Frontal cortex (tissue), 4 donors: Measurements from ENCODE around the gene KDM3A. TPM values are rescaled to one million over a fixed set of nuclear protein-coding genes. Genes with fewer than 3 reads are reported as not detected.
A peak's percentile ranks its signal among the peaks of the same experiment; 100 is the strongest.

Source experiments
- DNase-seq, 2 donors: peaks; one replicate each; pipeline ENCODE4 v3.0.0; 2012; ENCODE audit warnings: low spot score in 2 of 2
- FAIRE-seq: peaks from 2 replicates; lab custom pipeline; 2012; peaks lifted over from hg19 to GRCh38; lab: Jason Lieb, UNC
- total RNA-seq: library from RNA; depleted of rRNA; stranded (reverse); fragments of >200 nt; gene quantifications from one replicate; pipeline ENCODE4 v1.2.3, GENCODE V29; 2014
- donor health status: control.
- donor health status: control.
- donor health status: control.

KDM3A gene, protein sequence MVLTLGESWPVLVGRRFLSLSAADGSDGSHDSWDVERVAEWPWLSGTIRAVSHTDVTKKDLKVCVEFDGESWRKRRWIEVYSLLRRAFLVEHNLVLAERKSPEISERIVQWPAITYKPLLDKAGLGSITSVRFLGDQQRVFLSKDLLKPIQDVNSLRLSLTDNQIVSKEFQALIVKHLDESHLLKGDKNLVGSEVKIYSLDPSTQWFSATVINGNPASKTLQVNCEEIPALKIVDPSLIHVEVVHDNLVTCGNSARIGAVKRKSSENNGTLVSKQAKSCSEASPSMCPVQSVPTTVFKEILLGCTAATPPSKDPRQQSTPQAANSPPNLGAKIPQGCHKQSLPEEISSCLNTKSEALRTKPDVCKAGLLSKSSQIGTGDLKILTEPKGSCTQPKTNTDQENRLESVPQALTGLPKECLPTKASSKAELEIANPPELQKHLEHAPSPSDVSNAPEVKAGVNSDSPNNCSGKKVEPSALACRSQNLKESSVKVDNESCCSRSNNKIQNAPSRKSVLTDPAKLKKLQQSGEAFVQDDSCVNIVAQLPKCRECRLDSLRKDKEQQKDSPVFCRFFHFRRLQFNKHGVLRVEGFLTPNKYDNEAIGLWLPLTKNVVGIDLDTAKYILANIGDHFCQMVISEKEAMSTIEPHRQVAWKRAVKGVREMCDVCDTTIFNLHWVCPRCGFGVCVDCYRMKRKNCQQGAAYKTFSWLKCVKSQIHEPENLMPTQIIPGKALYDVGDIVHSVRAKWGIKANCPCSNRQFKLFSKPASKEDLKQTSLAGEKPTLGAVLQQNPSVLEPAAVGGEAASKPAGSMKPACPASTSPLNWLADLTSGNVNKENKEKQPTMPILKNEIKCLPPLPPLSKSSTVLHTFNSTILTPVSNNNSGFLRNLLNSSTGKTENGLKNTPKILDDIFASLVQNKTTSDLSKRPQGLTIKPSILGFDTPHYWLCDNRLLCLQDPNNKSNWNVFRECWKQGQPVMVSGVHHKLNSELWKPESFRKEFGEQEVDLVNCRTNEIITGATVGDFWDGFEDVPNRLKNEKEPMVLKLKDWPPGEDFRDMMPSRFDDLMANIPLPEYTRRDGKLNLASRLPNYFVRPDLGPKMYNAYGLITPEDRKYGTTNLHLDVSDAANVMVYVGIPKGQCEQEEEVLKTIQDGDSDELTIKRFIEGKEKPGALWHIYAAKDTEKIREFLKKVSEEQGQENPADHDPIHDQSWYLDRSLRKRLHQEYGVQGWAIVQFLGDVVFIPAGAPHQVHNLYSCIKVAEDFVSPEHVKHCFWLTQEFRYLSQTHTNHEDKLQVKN (N-terminal part only)
- total RNA-seq, result 19.6 TPM

DNA sequence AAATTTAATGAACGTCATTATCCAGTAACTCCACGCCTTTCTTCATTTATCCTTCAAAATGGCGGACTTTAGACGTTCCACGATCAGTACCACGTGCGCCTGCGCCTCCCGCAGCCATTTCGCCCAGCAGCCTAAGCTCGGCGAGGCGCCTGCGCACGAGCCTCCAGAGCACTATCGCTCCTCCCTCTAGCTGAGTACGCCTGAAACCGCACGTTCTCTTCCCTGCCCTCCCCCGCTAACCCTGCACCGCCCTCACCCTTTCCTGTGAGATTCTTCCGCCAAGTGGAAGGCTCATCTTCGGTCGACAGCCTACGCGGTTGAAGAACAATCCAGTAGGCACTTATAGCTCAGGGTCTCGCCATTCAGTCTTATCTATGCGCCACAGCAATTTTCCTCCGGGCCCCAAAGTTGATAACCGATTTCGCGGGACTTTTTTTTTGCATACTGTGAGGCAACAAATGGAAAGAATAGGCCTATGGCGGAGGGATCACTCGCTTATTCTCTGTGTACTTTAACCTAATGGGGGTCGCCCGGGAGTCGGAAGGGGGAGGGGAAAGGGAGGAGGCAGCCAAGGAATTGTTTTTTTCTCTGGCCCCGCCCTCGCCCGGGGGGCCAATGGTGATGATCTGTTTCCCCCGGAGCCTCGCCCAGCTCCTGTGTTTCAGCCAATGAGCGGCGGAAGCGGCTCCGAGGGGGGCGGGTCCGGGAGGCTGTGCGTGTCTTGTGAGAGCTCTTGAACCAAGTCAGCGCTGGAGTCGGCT is at the start of gene KDM3A:
KDM3A (plus strand) TSS at position 741 of the 761 bp plus-strand sequence. CDS start 677 bp downstream, outside the sequence.
- FAIRE-seq (no peak), DNase-seq (peak; percentile 84 to 87)

DNA sequence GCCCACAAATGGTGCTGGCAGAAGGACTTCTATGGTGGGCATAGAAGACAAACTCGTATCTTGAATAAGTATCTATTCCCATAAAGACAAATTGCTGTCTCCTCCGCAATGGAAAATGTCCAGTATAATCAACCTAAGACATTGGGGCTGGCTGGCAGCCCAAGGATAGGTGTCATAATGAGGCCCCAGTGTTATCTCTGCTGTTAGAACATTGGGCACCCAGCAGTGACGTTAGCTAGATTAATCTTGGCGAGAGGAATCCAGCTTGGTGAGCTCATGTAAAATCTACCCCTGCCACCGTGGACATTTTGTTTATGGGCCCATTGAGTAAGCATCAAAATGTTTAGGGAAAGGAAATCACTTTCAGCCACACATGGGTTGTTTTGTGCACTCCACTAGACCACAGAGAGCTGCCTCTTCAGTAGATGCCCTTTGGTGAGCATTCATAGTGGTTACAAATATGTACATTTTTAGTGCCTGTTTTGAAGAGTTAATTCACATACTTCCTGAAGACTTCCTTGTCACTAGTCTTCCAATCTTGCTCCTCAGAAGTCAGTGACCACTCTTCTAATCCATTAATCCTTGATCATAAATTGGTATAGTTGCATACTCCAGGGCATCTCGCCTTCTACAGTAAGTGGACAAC is 48.2 kb upstream of the KDM3A start:
- no peak for DNase-seq
- FAIRE-seq, result no peak

- FAIRE-seq (no peak), DNase-seq (no peak)
Observed at GRCh38 chr2:86393521-86394491, 47.4 kb upstream of the KDM3A start.

DNA sequence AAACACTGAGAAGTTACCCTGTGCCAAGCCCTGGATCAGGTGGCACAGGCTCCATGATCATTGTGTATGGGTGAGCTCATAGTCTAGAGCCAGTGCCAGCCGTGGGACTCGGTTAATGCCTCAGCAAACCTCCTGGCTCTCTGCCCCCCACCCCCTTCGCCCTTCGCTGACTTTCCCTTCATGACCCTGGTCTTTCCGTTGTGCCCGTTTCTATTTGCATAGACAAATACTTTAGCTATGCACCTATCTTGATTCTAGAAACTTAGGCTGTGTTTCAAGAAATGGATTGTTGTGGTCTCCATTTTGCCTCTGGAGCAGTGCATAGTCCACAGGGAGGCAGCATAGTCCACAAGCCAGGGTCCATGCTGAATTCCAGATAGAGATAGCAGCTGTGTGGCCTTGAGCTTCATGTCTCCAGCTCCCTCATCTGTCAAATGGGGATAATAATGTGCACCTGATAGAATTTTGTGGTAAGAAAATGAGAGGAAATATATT is 44.8 kb upstream of the KDM3A start:
- FAIRE-seq, result no peak
- DNase-seq, result peak; percentile 22 to 30

DNA sequence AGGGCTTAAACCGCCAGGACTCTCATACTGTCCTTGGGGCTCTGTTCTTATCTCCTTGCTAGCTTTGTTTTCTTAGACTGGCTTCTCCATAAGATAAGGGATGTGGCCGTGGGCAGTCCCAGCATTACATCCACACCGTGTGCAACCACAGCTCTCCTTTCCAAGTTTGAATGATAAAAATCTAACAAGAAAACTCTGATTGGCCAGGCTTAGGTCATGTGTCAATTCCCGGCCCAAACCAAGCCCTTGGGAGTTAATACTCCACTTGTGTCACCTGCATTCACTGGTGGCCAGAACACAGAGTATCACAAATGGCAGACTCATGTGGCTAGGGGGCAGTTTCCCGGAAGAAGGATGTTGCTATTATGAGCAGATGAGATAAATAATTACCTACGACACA is 43.2 kb upstream of the KDM3A start:
- FAIRE-seq (no peak), DNase-seq (no peak)

DNA sequence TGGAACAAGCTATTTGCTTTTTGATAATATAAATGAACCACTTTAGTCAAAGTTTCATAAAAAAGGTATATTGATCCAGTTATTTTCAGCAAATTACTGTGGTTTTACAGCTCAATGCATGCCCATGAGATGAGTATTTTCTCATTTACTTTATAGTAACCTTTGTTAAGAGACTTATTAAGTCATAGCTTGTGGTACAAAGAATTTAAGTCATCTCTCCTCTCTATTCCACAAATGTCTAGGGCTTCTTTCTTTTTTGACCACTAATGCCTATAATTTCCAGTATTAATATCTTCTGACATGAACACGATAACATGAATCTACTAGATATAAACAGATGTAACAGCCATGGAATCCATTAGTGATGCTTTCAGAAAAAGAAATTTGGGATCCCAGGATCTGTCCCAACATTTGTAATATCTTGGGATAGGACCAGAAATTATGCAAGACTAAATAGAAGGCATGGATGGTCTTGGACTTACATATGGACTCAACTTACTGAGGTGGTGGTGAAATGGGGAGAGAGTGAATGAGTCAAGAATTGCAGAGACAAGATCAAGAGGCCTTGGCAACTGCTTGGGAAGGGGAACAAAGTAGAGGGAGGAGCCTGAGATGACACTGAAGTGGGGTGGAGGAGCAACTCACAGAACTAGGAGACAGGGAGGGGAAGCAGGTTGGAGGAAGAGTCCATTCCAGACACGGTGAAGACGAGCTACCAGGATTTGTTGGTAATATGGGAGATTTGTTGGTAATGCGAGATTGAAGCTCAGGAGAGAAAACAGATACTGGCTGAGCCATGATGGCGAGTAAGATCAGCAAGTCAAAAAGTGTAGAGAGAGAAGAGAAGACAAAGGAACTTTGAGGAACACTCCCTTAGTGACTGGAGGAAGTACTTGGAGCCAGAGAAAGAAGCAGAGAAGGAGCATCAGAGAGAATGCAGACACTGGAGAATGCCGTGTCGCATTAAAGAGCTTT is 42.4 kb upstream of the KDM3A start:
- FAIRE-seq, result no peak
- no peak for DNase-seq

DNA sequence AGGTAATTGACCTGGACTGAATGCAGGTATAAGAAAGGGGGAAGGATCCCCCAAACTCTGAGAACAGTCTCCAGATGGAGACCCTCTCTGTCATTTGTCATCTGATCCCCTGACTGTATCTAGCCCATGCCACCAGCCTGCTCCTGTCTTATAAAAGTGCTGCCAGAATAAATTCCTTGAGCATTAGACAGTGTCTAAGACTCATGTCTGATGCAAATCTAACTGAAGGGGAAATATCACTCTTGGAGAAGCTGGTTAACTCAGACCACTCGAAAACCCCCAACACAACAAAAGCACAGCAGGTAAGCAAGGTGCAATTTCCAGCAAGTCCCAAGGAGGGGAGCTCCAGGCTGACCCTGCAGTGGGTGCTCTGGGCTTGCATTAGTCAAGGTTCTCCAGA is 40.9 kb upstream of the KDM3A start:
- FAIRE-seq, result no peak
- no peak for DNase-seq

DNA sequence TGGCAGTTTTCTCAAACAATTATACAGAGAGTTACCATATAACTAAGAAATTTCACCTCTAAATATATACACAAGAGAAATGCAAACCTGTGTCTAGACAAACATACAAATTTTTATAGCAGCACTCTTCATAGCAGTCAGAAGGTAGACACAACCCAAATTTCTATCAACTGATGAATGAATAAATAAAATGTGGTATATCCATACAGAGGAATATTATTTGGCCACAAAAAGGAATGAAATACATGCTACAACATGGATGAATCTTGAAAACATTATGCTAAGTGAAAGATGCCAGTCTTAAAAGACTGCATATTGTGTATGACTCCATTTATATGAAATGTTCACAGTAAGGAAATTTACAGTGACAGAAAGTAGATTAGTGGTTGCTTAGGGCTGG is 30.6 kb upstream of the KDM3A start:
- no peak for FAIRE-seq
- DNase-seq, result no peak

- no peak for FAIRE-seq
- no peak for DNase-seq
Observed at GRCh38 chr2:86411396-86411795, 29.8 kb upstream of the KDM3A start.

- FAIRE-seq (no peak), DNase-seq (no peak)
Observed at GRCh38 chr2:86412007-86412406, 29.2 kb upstream of the KDM3A start.

- FAIRE-seq, result no peak
- DNase-seq, result no peak
Observed at GRCh38 chr2:86413296-86414094, 27.7 kb upstream of the KDM3A start.

- no peak for FAIRE-seq
- no peak for DNase-seq
Observed at GRCh38 chr2:86414996-86415395, 26.2 kb upstream of the KDM3A start.

DNA sequence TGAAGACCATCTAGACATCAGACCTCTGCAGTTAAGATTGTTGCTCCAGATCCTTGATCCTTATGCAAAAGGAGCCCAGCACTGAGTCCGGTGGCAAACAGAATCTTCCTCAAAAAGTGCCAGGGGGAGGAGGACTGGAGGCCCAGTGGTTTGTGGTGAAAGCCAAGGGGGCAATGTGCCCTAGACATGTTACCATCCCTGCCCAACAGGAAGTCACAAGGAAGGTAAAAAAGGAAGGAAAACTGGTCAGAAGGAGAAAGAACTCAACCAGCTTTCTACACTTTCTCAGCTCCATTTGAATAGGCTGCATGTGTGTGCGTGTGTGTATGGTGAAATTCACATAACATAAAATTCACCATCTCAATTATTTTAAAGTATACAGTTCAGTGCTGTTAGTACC is 25.0 kb upstream of the KDM3A start:
- DNase-seq (no peak), FAIRE-seq (no peak)

DNA sequence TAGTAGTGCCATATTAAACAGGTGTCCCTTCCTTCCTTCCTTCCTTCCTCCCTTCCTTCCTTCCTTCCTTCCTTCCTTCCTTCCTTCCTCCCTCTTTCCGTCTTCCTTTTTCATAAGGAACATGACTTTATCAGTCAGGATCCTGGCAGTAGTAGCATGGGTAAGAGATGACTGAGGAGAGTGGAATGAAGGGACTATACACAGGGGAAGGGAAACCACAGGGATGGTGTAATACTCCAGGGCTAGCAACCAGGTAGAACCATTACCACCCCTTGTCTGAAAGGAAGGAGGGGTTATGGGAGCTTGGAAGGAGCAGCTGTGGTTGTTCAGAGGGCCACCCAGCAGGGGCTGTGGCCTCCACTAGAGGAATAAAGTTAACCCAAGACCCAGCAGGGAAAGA is 23.2 kb upstream of the KDM3A start:
- no peak for DNase-seq
- no peak for FAIRE-seq

GRCh38 chr2:86420913-86421312 is 20.3 kb upstream of the KDM3A start:
- FAIRE-seq (no peak), DNase-seq (no peak)

DNA sequence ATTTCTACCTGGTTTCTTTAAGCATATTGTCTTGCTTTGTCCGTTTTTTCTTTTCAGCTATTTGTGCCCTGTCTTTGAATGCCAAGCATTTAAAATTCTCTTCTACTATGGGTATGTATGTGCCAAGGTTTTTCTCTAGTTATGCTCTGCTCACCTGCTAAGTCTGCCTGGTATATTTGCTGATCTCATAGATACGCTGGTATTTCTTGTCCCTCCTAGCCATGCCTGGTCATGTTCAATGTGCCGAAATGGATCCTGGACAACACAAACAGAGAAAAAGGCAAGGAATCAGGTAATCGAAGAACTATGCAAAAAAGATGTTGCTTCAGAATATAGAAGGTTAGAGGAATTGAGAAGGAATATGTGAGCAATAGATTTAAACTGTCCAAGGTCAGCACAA is 14.9 kb upstream of the KDM3A start:
- FAIRE-seq (no peak), DNase-seq (no peak)
